Measurements from ENCODE around the gene AIF1L. TPM values are rescaled to one million over a fixed set of nuclear protein-coding genes. Genes with fewer than 3 reads are reported as not detected.
"Not testable (repeated sequence)": the region's sequence is repeated elsewhere in the genome, so short reads cannot be mapped to it uniquely, and the experiment has no call there.

The AIF1L gene
- total RNA-seq, 1 donor from 2014 or later: 23.7 TPM

- TF ChIP-seq CTCF (IDR thresholded peaks at IDR 0.05; ENCODE audit: insufficient read depth, low read depth, low read length): no peak
- no peak for TF ChIP-seq EZH2 (IDR thresholded peaks at IDR 0.05; ENCODE audit: insufficient read depth, low read length)
- peak overlapping the region; percentile 66 for H3K4me3 Mint-ChIP-seq (ENCODE audit: unreplicated experiment)
- H3K27ac Mint-ChIP-seq (ENCODE audit: unreplicated experiment): peak overlapping the region; percentile 84
- no peak overlapping the region for H2AFZ ChIP-seq (ENCODE audit: low read depth, low read length)
- no peaks in the 10 kb centered on the region for H3K36me3 ChIP-seq (ENCODE audit: insufficient read depth, low read length)
- no peaks in the 10 kb centered on the region for H3K9me3 Mint-ChIP-seq (ENCODE audit: unreplicated experiment)
- H3K27ac ChIP-seq (ENCODE audit: low read depth, low read length): no peak overlapping the region
- H3K9ac ChIP-seq (ENCODE audit: low read length): no peak overlapping the region
- peaks cover 16% of the 10 kb centered on the region for H3K4me1 Mint-ChIP-seq (ENCODE audit: low read depth, unreplicated experiment)
- H3K4me1 ChIP-seq (ENCODE audit: insufficient read depth, low read length): peaks cover 13% of the 10 kb centered on the region
- H3K79me2 ChIP-seq (ENCODE audit: insufficient read depth, low read length): no peaks in the 10 kb centered on the region
- peaks cover 3% of the 10 kb centered on the region for H3K27me3 Mint-ChIP-seq (ENCODE audit: low read depth, unreplicated experiment)
- no peaks in the 10 kb centered on the region for H3K27me3 ChIP-seq (ENCODE audit: insufficient read depth, low read length)
- FAIRE-seq: no peak
- no peaks in the 10 kb centered on the region for H3K36me3 Mint-ChIP-seq (ENCODE audit: low read depth, unreplicated experiment)
- no peak for DNase-seq (ENCODE audit: low read depth)
- H4K20me1 ChIP-seq (ENCODE audit: insufficient read depth, low read length): no peaks in the 10 kb centered on the region
- H3K9me3 ChIP-seq (ENCODE audit: insufficient read depth, low read depth, low read length): no peaks in the 10 kb centered on the region
- peak overlapping the region; percentile 26 for H3K4me2 ChIP-seq (ENCODE audit: low read length)
- no peak overlapping the region for H3K4me3 ChIP-seq (ENCODE audit: insufficient read depth, low read depth, low read length)
Observed at GRCh38 chr9:131112374-131113154, 16.2 kb downstream of the AIF1L start.

- Mint-ChIP-seq H3K36me3 (ENCODE audit: low read depth, unreplicated experiment) (no peaks in the 10 kb centered on the region), H3K27me3 (ENCODE audit: low read depth, unreplicated experiment) (peaks cover 3% of the 10 kb centered on the region), H3K9me3 (ENCODE audit: unreplicated experiment) (no peaks in the 10 kb centered on the region), H3K4me3 (ENCODE audit: unreplicated experiment) (no peak overlapping the region), H3K27ac (ENCODE audit: unreplicated experiment) (no peak overlapping the region), H3K4me1 (ENCODE audit: low read depth, unreplicated experiment) (peaks cover 16% of the 10 kb centered on the region)
- Histone ChIP-seq H2AFZ (ENCODE audit: low read depth, low read length) (no peak overlapping the region), H3K4me3 (ENCODE audit: insufficient read depth, low read depth, low read length) (no peak overlapping the region), H3K9ac (ENCODE audit: low read length) (no peak overlapping the region), H3K27me3 (ENCODE audit: insufficient read depth, low read length) (no peaks in the 10 kb centered on the region), H3K27ac (ENCODE audit: low read depth, low read length) (no peak overlapping the region), H4K20me1 (ENCODE audit: insufficient read depth, low read length) (no peaks in the 10 kb centered on the region), H3K9me3 (ENCODE audit: insufficient read depth, low read depth, low read length) (no peaks in the 10 kb centered on the region), H3K4me2 (ENCODE audit: low read length) (no peak overlapping the region), H3K79me2 (ENCODE audit: insufficient read depth, low read length) (no peaks in the 10 kb centered on the region), H3K4me1 (ENCODE audit: insufficient read depth, low read length) (peaks cover 13% of the 10 kb centered on the region), H3K36me3 (ENCODE audit: insufficient read depth, low read length) (no peaks in the 10 kb centered on the region)
- DNase-seq (ENCODE audit: low read depth) (no peak), FAIRE-seq (no peak)
- no peak for TF ChIP-seq EZH2 (IDR thresholded peaks at IDR 0.05; ENCODE audit: insufficient read depth, low read length)
- TF ChIP-seq CTCF (IDR thresholded peaks at IDR 0.05; ENCODE audit: insufficient read depth, low read depth, low read length): no peak
Observed at GRCh38 chr9:131113655-131114054, 17.3 kb downstream of the AIF1L start.

- Mint-ChIP-seq H3K27me3 (ENCODE audit: low read depth, unreplicated experiment) (peaks cover 3% of the 10 kb centered on the region), H3K36me3 (ENCODE audit: low read depth, unreplicated experiment) (no peaks in the 10 kb centered on the region), H3K4me3 (ENCODE audit: unreplicated experiment) (no peak overlapping the region), H3K4me1 (ENCODE audit: low read depth, unreplicated experiment) (peaks cover 16% of the 10 kb centered on the region), H3K27ac (ENCODE audit: unreplicated experiment) (no peak overlapping the region), H3K9me3 (ENCODE audit: unreplicated experiment) (no peaks in the 10 kb centered on the region)
- Histone ChIP-seq H3K79me2 (ENCODE audit: insufficient read depth, low read length) (no peaks in the 10 kb centered on the region), H3K4me2 (ENCODE audit: low read length) (no peak overlapping the region), H3K27ac (ENCODE audit: low read depth, low read length) (no peak overlapping the region), H3K9me3 (ENCODE audit: insufficient read depth, low read depth, low read length) (no peaks in the 10 kb centered on the region), H3K4me1 (ENCODE audit: insufficient read depth, low read length) (peaks cover 13% of the 10 kb centered on the region), H2AFZ (ENCODE audit: low read depth, low read length) (no peak overlapping the region), H3K9ac (ENCODE audit: low read length) (no peak overlapping the region), H3K36me3 (ENCODE audit: insufficient read depth, low read length) (no peaks in the 10 kb centered on the region), H3K27me3 (ENCODE audit: insufficient read depth, low read length) (no peaks in the 10 kb centered on the region), H3K4me3 (ENCODE audit: insufficient read depth, low read depth, low read length) (no peak overlapping the region), H4K20me1 (ENCODE audit: insufficient read depth, low read length) (no peaks in the 10 kb centered on the region)
- no peak for FAIRE-seq
- no peak for TF ChIP-seq EZH2 (IDR thresholded peaks at IDR 0.05; ENCODE audit: insufficient read depth, low read length)
- no peak for TF ChIP-seq CTCF (IDR thresholded peaks at IDR 0.05; ENCODE audit: insufficient read depth, low read depth, low read length)
- DNase-seq (ENCODE audit: low read depth): no peak
Observed at GRCh38 chr9:131114084-131114535, 17.8 kb downstream of the AIF1L start.

GRCh38 chr9:131115360-131115742 lies 19.0 kb downstream of the AIF1L start:
- not testable (repeated sequence) for H3K27ac Mint-ChIP-seq (ENCODE audit: unreplicated experiment); H3K27me3 Mint-ChIP-seq (ENCODE audit: low read depth, unreplicated experiment); H3K27ac ChIP-seq (ENCODE audit: low read depth, low read length); H3K27me3 ChIP-seq (ENCODE audit: insufficient read depth, low read length); DNase-seq (ENCODE audit: low read depth); H3K4me3 ChIP-seq (ENCODE audit: insufficient read depth, low read depth, low read length); H3K36me3 Mint-ChIP-seq (ENCODE audit: low read depth, unreplicated experiment); H3K9ac ChIP-seq (ENCODE audit: low read length); H3K79me2 ChIP-seq (ENCODE audit: insufficient read depth, low read length); H3K4me2 ChIP-seq (ENCODE audit: low read length); H2AFZ ChIP-seq (ENCODE audit: low read depth, low read length); H3K36me3 ChIP-seq (ENCODE audit: insufficient read depth, low read length); H4K20me1 ChIP-seq (ENCODE audit: insufficient read depth, low read length); H3K9me3 Mint-ChIP-seq (ENCODE audit: unreplicated experiment); H3K4me3 Mint-ChIP-seq (ENCODE audit: unreplicated experiment); H3K9me3 ChIP-seq (ENCODE audit: insufficient read depth, low read depth, low read length); FAIRE-seq
- peaks cover 13% of the 10 kb centered on the region for H3K4me1 ChIP-seq (ENCODE audit: insufficient read depth, low read length)
- peaks cover 16% of the 10 kb centered on the region for H3K4me1 Mint-ChIP-seq (ENCODE audit: low read depth, unreplicated experiment)

All from astrocyte (in vitro differentiated cells and primary cell).